ENCODE results near the gene RASA1.
"Not testable (repeated sequence)": the region's sequence is repeated elsewhere in the genome, so short reads cannot be mapped to it uniquely, and the experiment has no call there.

Gene RASA1

DNA sequence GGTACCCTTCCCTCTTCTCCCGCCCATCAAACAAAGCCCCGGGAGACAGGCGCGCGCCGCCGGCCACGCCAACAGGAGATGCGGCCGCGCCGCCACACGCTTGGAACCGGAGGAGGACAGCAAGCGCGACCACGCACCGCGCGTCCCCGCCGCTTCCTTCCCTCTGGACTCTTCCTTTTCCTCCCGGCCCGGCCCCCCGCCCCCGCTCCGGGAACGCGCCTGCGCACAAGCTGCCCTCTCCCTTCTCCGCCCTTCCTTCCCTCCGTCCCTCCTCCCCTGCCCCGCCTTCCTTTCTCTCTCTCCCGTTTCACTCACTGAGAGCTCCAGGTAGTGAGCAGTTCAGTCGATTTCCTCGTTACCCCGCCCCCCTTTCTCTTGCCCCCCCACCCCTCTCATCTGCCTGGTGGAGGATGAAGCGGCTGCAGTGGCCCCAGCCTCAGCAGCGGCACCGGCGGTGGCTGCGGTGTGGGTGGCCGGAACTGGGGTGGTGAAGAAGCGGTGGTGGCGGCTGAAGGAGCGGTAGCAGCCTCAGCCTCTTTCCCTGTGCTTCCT lies at the start of gene RASA1:
RASA1 (plus strand) TSS at position 310 of the 552 bp plus-strand sequence. CDS start 569 bp downstream, outside the sequence.
- DNase-seq (ENCODE audit: low spot score), result peak; percentile 83

DNA sequence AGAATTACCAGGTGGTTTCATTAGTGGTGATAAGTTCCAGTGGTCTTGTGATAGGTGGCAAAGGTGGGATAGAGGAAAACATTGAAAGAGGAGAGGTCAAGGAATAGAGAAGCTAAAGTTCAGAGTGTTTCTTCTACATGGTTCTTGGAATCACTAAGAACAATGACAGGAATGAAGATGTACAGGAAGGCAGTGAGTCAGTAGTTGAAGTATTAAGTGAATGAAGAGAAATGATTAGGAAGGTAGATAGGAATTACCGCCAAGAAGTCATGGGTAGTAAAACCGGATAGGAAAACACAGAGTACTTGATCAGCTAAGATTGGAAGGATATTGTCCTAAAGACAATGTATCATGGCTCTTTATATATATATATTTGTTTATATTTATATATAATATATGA lies 37.9 kb upstream of the RASA1 start:
- no peak for DNase-seq (ENCODE audit: low spot score)

DNA sequence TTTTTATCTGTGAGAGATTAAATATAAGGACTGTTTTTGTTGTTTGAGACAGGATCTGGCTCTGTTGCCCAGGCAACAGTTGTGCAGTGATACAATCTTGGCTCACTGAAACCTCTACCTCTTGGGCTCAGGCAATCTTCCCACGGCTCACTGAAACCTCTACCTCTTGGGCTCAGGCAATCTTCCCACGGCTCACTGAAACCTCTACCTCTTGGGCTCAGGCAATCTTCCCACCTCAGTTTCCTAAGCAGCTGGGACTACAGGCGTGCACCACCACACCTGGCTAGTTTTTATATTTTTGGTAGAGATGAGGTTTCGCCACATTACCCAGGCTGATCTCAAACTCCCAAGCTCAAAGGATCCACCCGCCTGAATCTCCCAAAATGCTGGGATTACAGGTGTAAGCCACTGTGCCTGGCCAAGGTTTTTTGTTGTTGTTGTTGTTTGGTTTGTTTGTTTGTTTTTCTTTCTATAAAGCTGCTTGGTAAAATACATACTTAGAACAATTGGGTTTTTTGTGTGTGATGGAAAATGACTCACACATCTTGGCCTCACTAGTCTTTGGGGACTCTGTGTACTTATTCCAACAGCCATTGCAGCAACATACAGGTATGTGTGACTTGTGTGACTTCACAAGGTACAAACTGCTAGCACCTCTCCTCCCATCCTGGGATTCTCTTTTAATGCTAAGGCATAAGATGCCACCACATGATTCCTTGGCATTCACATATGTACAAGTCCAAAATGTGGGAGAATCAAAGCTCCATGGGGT lies 36.5 kb upstream of the RASA1 start:
- DNase-seq (ENCODE audit: low spot score), result peak; percentile 30

DNA sequence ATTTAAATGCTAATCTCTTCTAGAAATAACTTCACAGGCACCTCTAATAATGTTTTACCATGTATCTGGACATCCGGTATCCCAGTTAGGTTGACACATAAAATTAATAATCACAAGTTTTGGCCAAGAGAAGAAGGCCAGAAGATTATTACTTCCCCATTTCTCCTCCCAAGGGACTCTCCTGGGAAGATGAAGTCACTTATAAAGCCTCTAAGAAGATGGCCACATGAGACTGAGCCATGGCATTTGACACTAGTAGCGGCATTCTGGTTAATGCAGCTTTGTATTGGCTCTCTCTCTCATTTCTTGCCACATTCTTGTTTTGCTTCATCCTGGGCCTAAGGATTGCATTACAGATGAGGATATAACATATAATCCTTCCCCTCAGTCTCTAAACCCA lies 34.5 kb upstream of the RASA1 start:
- DNase-seq (ENCODE audit: low spot score), result no peak

DNA sequence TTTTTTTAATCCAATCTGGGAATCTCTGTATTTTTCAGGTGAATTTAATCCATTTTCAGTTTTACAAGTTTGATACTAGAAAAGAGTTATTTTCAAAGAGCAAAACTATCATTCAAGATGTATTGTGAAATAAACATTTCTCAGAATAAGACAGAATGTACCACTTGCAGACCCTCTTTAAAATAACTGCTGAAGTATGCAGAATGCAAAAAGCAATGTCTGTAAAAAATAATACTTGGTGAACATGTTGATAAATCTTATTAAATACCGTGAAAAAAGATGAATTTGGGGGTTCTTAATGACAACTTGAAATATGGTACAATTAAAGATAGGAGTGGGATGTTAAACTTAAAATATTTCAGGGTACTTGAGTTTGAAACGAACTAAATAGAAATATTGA lies 26.1 kb upstream of the RASA1 start:
- DNase-seq (ENCODE audit: low spot score), result no peak

DNA sequence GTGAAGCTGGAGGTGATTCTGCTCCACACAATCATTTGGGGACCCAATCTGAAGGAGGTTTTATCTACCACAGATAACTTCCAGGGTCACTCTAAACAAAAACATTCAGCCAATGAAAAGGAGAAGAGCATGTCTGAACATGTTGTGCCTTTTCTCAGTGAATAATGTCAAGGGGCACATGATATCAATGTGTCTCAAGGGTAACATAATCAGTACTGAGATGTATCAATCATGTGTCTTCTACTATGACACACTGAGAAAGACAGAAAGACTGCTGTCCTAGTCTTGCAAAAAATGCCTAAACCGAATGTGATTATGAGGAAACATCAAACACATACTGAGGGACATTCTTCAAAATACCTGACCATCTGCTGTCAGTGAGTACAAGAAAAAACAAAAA lies 25.4 kb upstream of the RASA1 start:
- DNase-seq (ENCODE audit: low spot score), result no peak

DNA sequence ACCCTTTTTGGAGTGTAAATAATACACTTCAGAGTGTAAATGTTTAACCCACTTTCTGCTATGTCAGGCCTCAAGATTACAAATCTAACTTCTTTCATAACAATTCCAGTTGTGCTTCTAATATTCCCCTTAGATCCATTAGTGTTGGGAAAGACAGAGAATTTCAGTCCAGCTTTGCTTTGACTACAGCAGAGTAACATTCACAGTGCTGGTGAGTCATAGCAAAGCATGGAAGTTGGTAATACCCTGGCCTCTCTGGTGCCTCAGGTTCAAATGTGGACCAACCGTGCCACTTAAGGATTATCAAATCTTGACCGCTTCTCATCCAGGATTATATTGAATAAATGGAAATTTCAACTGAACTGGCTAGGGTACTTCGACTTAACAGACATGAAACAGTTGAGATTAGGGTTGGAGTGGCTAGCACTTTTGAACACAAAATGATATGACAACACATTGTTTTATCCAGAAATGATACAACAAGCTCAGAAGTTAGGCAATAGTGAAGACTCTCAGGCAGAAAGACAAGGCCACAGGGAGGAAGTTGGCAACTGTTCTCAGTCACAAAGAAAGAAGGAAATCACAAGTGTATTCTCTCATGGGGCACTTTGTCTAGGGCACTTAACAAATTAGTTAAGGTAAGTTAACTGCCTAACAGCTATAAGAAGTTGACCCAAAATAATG lies 24.4 kb upstream of the RASA1 start:
- DNase-seq (ENCODE audit: low spot score), result no peak

DNA sequence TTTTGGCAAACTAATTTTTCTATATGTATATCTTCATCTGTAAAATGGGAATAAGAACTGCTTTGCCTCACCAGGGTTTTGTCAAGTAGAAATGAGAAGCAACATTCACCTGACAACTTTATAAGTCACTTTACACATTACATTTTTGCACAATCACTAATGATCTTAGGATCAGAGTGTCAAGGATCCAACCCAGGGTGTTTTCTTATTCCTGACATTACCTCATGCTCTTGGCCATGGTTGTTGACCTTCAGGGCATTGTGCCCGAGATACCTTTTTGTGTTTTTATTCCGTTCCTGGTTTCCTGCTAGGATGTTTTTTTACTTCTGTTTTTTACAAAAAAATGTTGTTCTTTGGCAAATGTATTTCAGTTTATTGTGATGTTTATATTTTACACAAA lies 22.2 kb upstream of the RASA1 start:
- DNase-seq (ENCODE audit: low spot score), result no peak

DNA sequence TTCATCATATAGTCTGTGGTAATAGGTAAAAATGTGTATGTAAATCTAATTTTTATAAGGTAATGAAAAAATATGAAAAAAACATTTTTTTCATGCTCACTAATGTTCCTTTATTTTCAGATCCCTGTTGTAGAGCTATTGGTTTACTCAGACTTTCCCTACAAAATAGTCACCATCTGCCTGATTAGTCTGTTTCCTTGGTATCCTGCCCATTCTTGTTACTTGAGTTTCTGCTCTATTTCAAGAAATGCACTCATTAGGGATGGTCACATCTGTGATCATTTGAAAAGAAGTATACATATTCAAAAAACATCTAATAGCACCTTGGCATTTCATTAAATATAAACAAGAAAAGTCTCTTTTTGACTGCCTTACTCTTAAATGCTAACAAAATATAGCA lies 21.6 kb upstream of the RASA1 start:
- no peak for DNase-seq (ENCODE audit: low spot score)

DNA sequence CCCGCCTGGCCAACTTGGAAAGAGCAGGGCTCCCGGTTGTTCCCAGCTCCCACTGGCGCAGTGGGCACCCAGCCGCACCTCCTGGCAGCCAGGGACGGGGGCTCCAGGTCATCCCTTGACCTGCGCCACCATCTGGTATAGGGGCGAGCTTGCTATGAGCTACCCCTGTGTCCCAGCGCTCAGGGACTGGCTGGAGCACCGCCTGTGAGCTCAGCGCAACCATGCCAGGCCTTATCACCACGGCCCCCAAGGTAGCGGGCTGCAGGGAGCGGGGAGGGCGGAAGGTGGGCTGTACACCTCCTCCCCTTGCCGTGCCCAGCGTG lies 15.4 kb upstream of the RASA1 start:
- DNase-seq (ENCODE audit: low spot score), result no peak

DNA sequence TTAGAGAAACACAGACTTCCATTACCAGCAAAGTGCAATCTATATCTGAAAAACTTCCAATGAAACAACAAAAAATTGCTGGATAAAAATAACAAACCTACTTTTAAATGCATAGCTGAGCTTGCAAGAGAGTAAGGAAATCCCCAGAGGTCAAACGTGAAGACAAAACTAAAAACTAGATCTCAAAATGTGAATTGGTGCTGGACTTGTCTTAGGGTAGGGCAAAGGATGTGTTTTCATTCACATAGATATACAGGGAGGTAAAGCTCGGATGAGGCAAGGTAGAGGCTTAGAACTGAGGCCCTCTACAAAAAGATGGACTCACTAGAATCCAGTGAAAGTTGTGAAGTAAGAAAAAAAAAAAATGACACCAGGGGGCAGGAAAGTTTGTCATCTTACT lies 13.6 kb upstream of the RASA1 start:
- DNase-seq (ENCODE audit: low spot score), result no peak

DNA sequence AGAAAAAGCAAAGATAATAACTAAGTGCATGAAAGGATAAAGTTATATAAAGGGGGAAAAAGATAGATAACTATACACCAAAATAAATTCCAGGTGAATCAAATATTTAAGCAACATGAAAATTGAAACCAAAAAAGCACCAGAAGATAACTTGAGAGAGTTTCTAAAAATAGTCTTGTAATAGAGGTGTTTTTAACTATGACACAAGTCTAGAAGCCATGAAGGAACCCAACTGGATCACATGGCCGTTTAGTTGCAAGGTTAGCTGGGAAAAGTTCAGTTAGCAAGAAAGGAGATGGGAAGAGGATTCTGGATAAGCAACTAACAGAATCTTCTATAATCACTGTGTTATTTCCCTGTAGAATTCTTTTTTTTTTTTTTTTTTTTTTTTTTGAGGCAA lies 9.2 kb upstream of the RASA1 start:
- DNase-seq (ENCODE audit: low spot score), result no peak

DNA sequence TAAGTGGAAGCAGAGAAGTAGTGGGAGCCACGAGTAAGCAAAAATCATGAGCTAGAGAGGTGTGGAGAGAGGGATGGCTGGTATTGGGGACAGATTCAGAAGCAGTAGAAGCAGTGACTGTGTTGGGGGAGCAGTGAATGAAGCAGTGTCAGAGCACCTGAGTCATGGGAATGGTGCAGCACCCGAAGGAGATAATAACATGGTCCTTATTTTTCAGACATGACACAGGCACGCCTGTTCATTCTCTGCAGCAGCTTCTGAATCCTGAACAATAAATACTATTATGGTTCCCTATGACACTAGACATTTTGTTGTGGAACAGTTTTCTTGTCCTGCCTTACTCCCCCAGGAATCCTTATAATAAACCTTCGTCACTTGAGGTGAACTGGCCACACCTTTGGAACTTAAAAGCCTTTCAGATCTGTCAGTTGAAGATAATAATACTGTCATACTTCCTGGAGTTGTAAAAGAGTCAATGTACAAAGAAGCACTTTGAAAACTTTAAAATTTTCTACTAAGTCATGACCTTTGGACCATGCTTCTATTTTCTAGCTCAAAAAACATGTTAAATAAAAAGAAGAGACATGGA lies 7.0 kb upstream of the RASA1 start:
- DNase-seq (ENCODE audit: low spot score), result no peak

DNA sequence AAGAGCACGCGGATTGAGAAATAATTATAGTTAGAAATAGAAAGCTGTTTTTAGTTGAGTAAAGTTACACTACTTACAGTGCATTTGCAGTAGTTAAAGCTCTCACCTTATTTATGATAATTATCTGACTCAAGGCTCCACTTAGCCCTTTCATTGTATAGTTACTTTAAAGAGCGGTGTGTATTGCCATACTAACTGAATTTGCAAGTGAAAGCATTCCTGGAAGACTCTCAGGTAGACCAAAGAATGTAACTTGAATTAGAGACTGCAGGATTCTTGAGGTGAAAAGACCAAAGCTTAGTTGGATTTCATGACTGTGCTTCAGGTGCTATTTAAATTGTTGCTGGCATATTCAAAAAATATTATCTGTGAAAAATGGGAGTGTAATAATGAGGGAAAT lies 4.2 kb upstream of the RASA1 start:
- DNase-seq (ENCODE audit: low spot score), result no peak

DNA sequence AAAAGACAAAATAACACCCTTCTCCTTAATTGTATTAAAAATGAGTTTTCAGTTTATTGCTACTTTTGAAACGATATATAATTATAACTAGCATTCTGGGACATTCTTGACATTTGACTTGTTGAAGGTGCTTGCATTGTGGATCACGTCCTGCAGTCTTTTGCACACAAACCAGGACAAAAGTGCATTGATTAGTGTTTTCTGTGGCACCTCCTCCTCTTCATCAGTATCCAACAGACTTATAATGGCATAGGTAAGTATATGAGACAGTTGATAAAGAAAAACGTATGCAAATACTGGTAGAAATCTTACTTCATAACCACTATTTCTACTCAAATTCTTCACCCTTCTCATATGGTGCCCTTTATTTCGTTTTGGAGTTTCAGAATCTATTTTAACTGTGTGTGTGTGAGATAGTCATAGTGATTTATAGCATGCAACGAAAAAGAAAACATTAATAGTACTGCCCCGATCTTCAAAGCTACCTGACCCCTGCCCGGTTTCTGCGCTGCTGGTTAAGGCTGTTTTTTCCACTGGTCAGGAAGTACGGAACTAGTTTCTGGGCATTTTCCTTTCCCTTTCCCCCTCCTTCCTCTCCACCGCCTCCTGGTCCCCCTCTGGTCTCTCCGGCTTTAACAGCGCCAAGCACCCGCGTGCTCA lies 639 bp upstream of the RASA1 start:
- no peak for DNase-seq (ENCODE audit: low spot score)

DNA sequence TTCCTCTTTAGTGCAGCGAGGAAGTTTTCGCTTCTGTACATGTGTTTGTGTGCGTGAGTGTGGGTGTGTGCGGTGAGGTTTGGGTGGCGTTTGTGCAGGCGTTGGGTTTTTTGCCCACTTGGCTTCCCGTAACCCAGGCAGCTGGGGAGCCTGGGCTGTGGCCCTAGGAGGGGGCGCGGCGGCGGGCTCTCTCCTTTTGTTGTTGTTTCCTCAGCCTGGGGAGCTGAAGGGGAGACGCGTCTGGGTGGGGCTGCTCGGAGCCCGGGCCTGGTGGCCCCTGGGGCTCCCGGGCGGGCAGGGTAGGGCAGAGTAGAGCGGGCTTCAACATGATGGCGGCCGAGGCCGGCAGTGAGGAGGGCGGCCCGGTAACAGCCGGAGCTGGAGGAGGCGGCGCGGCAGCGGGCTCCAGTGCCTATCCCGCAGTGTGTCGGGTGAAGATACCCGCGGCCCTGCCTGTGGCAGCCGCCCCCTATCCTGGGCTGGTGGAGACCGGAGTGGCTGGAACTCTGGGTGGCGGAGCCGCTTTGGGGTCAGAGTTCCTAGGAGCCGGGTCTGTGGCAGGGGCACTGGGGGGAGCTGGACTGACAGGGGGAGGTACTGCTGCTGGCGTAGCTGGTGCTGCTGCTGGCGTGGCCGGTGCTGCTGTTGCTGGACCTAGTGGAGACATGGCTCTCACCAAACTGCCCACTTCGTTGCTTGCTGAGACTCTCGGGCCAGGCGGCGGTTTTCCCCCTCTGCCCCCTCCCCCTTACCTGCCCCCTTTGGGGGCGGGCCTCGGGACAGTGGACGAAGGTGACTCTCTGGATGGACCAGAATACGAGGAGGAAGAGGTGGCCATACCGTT lies 665 bp downstream of the RASA1 start:
- peak; percentile 75 for DNase-seq (ENCODE audit: low spot score)

DNA sequence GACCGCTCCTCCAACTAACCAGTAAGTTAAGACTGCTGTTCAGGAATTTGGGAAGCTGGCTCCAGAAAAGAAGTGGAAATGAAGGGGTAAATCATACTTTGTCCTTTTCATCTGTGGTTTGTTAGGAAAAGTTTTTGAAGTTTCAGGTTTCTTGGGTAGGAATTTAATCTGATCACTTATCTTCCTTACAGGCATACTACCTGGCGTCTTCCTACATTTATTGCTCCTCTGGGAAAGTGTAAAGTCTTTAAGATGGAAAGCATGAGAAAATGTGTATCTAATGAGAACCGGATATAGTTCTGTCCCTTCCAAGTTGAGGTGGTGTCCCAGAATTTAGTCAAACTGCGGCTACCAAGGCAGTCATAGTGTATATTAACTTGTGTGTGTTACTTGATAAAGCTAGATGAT lies 1.3 kb downstream of the RASA1 start:
- no peak for DNase-seq (ENCODE audit: low spot score)

DNA sequence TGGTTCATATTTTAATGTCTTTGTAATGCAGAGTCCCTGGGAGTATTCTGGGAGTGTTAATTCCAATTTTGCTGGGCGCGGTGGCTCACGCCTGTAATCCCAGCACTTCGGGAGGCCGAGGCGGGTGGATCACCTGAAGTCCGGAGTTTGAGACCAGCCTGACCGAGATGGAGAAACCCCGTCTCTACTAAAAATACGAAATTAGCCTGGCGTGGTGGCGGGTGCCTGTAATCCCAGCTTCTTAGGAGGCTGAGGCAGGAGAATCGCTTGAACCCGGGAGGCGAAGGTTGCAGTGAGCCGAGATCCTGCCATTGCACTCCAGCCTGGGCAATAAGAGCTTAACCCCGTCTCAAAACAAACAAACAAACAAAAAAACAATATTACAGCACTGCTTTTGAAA lies 3.2 kb downstream of the RASA1 start:
- DNase-seq (ENCODE audit: low spot score), result not testable (repeated sequence)

DNA sequence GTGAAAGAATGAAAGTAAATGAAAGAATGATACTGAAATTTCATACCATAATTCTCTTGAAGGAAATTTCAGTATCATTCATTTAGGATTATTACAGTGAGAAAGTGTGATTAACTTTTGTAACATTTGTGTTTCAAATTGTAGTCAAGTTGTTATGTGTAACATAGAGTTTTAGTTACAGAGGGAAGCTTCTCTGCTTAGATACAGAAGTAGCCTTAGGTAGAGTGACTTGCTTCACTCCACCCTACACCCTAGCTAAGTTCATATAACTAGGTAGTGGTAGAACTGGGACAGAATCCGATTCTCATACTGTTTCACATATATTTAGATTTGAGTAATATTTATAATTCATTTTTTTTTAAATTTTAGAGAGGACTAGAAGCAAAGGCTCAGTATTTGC lies 9.0 kb downstream of the RASA1 start:
- DNase-seq (ENCODE audit: low spot score), result no peak

DNA sequence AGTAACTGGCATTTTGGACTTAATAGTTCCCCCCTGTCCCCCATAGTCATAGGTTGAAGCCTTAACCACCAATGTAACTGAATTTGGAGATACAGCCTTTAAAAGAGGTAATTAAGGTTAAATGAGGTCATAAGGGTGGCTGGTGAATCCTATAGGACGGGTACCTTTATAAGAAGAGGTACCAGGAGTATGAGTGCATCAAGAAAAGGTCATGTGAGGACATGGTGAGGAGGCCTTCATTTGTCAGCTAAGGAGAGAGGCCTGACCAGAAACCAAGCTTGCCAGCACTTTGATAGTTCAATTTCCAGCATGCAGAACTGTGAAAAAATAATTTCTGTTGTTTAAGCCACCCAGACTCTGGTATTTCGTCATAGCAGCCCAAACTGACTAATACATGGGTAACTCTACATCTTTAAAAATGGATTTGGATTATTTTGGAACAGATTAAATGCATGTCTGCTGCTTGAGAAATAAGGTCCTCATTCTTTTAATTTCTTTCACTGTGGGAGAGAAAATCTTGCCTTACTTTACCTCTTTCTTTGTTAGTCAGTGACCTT lies 9.7 kb downstream of the RASA1 start:
- DNase-seq (ENCODE audit: low spot score), result no peak

DNA sequence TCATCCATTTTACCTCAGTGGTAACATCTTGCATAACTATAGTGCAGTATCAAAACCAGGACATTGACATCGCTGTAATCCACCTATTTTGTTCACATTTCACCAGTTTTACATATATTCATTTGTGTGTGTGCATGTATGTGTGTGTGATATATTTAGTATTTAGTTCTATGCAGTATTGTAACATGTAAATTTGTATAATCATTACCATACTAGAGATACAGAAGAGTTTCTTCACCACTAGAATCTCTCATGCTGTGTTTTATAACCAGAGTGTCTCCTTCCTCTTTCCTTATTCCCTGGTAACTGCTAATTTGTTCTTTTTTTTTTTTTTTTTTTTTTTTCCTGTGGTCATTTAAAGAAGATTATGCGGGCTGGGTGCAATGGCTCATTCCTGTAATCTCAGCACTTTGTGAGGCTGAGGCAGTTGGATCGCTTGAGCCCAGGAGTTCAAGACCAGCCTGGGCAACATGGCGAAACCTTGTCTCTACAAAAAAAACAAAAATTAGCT lies 11.0 kb downstream of the RASA1 start:
- no peak for DNase-seq (ENCODE audit: low spot score)

Measured in CD4-positive, alpha-beta T cell treated with Interleukin-2 at 100 ng/mL for 4 hours (primary cell).